ENCODE results near the gene CYFIP2. TPM values are rescaled to one million over a fixed set of nuclear protein-coding genes. Genes with fewer than 3 reads are reported as not detected.

Gene CYFIP2
- total and polyA plus RNA-seq, 2 of the 13 experiments (the other 11 are each of a cell fraction or from before 2014, with no cell fraction given), result 22.6 to 30.3 TPM

- TF ChIP-seq, protein P1, sequence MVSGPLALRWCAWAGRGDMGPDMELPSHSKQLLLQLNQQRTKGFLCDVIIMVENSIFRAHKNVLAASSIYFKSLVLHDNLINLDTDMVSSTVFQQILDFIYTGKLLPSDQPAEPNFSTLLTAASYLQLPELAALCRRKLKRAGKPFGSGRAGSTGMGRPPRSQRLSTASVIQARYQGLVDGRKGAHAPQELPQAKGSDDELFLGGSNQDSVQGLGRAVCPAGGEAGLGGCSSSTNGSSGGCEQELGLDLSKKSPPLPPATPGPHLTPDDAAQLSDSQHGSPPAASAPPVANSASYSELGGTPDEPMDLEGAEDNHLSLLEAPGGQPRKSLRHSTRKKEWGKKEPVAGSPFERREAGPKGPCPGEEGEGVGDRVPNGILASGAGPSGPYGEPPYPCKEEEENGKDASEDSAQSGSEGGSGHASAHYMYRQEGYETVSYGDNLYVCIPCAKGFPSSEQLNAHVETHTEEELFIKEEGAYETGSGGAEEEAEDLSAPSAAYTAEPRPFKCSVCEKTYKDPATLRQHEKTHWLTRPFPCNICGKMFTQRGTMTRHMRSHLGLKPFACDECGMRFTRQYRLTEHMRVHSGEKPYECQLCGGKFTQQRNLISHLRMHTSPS (CRISPR knock-in tag; IDR thresholded peaks at IDR 0.05; ENCODE audit: low read depth), result no peak
- no peak for TF ChIP-seq DZIP1 (CRISPR knock-in tag; IDR thresholded peaks at IDR 0.05)
- TF ChIP-seq, protein P2, sequence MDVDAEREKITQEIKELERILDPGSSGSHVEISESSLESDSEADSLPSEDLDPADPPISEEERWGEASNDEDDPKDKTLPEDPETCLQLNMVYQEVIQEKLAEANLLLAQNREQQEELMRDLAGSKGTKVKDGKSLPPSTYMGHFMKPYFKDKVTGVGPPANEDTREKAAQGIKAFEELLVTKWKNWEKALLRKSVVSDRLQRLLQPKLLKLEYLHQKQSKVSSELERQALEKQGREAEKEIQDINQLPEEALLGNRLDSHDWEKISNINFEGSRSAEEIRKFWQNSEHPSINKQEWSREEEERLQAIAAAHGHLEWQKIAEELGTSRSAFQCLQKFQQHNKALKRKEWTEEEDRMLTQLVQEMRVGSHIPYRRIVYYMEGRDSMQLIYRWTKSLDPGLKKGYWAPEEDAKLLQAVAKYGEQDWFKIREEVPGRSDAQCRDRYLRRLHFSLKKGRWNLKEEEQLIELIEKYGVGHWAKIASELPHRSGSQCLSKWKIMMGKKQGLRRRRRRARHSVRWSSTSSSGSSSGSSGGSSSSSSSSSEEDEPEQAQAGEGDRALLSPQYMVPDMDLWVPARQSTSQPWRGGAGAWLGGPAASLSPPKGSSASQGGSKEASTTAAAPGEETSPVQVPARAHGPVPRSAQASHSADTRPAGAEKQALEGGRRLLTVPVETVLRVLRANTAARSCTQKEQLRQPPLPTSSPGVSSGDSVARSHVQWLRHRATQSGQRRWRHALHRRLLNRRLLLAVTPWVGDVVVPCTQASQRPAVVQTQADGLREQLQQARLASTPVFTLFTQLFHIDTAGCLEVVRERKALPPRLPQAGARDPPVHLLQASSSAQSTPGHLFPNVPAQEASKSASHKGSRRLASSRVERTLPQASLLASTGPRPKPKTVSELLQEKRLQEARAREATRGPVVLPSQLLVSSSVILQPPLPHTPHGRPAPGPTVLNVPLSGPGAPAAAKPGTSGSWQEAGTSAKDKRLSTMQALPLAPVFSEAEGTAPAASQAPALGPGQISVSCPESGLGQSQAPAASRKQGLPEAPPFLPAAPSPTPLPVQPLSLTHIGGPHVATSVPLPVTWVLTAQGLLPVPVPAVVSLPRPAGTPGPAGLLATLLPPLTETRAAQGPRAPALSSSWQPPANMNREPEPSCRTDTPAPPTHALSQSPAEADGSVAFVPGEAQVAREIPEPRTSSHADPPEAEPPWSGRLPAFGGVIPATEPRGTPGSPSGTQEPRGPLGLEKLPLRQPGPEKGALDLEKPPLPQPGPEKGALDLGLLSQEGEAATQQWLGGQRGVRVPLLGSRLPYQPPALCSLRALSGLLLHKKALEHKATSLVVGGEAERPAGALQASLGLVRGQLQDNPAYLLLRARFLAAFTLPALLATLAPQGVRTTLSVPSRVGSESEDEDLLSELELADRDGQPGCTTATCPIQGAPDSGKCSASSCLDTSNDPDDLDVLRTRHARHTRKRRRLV (CRISPR knock-in tag; IDR thresholded peaks at IDR 0.05), result no peak
- TF ChIP-seq ZNF557 (CRISPR knock-in tag; IDR thresholded peaks at IDR 0.05), result no peak
- no peak for TF ChIP-seq ZSCAN20 (CRISPR knock-in tag; IDR thresholded peaks at IDR 0.05; ENCODE audit: borderline replicate concordance)
- TF ChIP-seq PRMT3 (CRISPR knock-in tag; IDR thresholded peaks at IDR 0.05; ENCODE audit: borderline replicate concordance, low read depth), result no peak
- no peak for TF ChIP-seq ZNF253 (CRISPR knock-in tag; IDR thresholded peaks at IDR 0.05; ENCODE audit: borderline replicate concordance)
- TF ChIP-seq NFYB (CRISPR knock-in tag; IDR thresholded peaks at IDR 0.05), result no peak
- peak; percentile 32; the same call in 1 of the 2 replicates for TF ChIP-seq HNF1A (IDR thresholded peaks at IDR 0.05; ENCODE audit: low read depth)
- no peak for TF ChIP-seq HNF1A (CRISPR knock-in tag; IDR thresholded peaks at IDR 0.05; ENCODE audit: borderline replicate concordance)
- no peak for TF ChIP-seq BRD4 (CRISPR knock-in tag; IDR thresholded peaks at IDR 0.05)
- no peak for TF ChIP-seq ZNF180 (CRISPR knock-in tag; IDR thresholded peaks at IDR 0.05; ENCODE audit: borderline replicate concordance, low read depth)
- TF ChIP-seq NFE2L2 (IDR thresholded peaks at IDR 0.05; ENCODE audit: low read length), result no peak
- no peak for TF ChIP-seq RNF2 (conservative IDR thresholded peaks at IDR 0.05; ENCODE audit: low read depth)
- TF ChIP-seq ZNF709 (CRISPR knock-in tag; IDR thresholded peaks at IDR 0.05), result no peak
These were observed 22.7 kb downstream of the CYFIP2 start (continued) for GRCh38 chr5:157288405-157289163.
